Measurements from ENCODE around the gene NEURL4.

DNA sequence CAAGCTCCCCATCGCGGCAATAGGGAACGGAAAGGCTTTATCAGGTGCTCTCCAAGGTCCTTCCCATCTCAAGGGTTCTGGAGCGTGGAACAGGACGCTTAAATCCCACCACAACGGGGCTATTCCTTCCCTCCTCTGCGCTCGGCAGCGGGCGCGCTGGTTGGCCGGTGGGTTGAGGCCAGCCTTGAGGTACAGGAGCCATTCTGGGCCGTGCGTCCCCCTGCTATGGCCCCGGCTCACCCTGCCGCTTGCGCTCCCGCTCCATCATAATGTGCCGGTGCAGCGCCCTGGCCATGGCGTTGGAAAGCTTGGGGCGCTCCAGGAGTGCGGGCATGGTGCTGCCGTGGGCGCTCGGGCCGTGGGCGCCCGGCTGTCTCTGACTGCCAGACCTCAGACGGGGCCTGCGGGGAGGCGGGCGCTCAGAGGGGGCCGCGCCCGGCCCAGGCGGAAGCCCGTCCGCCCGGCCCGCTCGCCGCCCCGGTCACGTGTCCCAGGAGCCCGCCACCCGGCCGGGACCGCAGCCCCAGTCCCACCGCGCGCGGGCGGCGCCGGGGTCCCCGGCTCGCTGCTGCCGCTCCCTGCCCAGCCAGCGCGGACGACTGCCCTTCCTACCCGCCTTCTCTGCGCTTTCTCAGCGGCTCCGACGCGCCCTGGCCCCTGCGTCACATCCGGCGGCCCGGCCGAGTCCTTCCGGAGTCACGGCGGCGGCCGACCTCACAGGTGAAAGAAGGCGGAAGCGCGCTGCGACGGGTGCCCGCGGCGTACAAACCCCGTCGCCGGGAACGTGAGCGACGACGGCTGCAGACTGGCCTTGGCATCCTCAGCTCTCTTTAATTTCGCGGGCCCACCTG lies 14.2 kb downstream of the NEURL4 start, which contains the start of gene GPS2:
- TF ChIP-seq, protein P1, sequence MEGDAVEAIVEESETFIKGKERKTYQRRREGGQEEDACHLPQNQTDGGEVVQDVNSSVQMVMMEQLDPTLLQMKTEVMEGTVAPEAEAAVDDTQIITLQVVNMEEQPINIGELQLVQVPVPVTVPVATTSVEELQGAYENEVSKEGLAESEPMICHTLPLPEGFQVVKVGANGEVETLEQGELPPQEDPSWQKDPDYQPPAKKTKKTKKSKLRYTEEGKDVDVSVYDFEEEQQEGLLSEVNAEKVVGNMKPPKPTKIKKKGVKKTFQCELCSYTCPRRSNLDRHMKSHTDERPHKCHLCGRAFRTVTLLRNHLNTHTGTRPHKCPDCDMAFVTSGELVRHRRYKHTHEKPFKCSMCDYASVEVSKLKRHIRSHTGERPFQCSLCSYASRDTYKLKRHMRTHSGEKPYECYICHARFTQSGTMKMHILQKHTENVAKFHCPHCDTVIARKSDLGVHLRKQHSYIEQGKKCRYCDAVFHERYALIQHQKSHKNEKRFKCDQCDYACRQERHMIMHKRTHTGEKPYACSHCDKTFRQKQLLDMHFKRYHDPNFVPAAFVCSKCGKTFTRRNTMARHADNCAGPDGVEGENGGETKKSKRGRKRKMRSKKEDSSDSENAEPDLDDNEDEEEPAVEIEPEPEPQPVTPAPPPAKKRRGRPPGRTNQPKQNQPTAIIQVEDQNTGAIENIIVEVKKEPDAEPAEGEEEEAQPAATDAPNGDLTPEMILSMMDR (IDR thresholded peaks at IDR 0.05; ENCODE audit: low read depth, low read length, missing input control), result no peak
- TF ChIP-seq, protein P2, sequence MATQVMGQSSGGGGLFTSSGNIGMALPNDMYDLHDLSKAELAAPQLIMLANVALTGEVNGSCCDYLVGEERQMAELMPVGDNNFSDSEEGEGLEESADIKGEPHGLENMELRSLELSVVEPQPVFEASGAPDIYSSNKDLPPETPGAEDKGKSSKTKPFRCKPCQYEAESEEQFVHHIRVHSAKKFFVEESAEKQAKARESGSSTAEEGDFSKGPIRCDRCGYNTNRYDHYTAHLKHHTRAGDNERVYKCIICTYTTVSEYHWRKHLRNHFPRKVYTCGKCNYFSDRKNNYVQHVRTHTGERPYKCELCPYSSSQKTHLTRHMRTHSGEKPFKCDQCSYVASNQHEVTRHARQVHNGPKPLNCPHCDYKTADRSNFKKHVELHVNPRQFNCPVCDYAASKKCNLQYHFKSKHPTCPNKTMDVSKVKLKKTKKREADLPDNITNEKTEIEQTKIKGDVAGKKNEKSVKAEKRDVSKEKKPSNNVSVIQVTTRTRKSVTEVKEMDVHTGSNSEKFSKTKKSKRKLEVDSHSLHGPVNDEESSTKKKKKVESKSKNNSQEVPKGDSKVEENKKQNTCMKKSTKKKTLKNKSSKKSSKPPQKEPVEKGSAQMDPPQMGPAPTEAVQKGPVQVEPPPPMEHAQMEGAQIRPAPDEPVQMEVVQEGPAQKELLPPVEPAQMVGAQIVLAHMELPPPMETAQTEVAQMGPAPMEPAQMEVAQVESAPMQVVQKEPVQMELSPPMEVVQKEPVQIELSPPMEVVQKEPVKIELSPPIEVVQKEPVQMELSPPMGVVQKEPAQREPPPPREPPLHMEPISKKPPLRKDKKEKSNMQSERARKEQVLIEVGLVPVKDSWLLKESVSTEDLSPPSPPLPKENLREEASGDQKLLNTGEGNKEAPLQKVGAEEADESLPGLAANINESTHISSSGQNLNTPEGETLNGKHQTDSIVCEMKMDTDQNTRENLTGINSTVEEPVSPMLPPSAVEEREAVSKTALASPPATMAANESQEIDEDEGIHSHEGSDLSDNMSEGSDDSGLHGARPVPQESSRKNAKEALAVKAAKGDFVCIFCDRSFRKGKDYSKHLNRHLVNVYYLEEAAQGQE (IDR thresholded peaks at IDR 0.05), result peak; percentile 97
- TF ChIP-seq NR2F2 (IDR thresholded peaks at IDR 0.05) (no peak), RAD21 (IDR thresholded peaks at IDR 0.05) (no peak), TAF1 (conservative IDR thresholded peaks at IDR 0.05) (no peak), GABPA (IDR thresholded peaks at IDR 0.05 in 1 of 2, conservative IDR thresholded peaks at IDR 0.05 in 1 of 2) (peak; percentile 87 to 96), YY1 (IDR thresholded peaks at IDR 0.05) (peak; percentile 72), JUND (IDR thresholded peaks at IDR 0.05) (no peak), HNF4G (IDR thresholded peaks at IDR 0.05) (no peak), FOXA2 (IDR thresholded peaks at IDR 0.05) (no peak), SP1 (IDR thresholded peaks at IDR 0.05) (no peak)
- TF ChIP-seq, protein P3, sequence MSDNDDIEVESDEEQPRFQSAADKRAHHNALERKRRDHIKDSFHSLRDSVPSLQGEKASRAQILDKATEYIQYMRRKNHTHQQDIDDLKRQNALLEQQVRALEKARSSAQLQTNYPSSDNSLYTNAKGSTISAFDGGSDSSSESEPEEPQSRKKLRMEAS (IDR thresholded peaks at IDR 0.05), result no peak

Measured in liver (tissue), 3 donors.